Midbrain (tissue), 1 donor: ENCODE data around the gene MPP3.

Source experiments
- DNase-seq: peaks from one replicate; lab custom pipeline; 2025; lab: John Stamatoyannopoulos, UW

The MPP3 gene

GRCh38 chr17:43772877-43773648 is 59.9 kb downstream of the MPP3 start:
- DNase-seq = peak; percentile 25

GRCh38 chr17:43771463-43771862 is 61.5 kb downstream of the MPP3 start:
- no peak for DNase-seq

- DNase-seq = no peak
Observed at GRCh38 chr17:43770957-43771356, 62.0 kb downstream of the MPP3 start.

GRCh38 chr17:43769859-43770258 is 63.1 kb downstream of the MPP3 start:
- no peak for DNase-seq

GRCh38 chr17:43769426-43769825 is 63.5 kb downstream of the MPP3 start:
- no peak for DNase-seq

GRCh38 chr17:43768943-43769342 is 64.0 kb downstream of the MPP3 start:
- DNase-seq = no peak

- no peak for DNase-seq
Observed at GRCh38 chr17:43768382-43768781, 64.6 kb downstream of the MPP3 start.

- no peak for DNase-seq
Observed at GRCh38 chr17:43767713-43768059, 65.3 kb downstream of the MPP3 start.

GRCh38 chr17:43767053-43767712 is 65.8 kb downstream of the MPP3 start:
- no peak for DNase-seq

GRCh38 chr17:43766413-43767052 is 66.4 kb downstream of the MPP3 start:
- DNase-seq = peak; percentile 46

- peak; percentile 88 for DNase-seq
Observed at GRCh38 chr17:43760254-43760852, 72.6 kb downstream of the MPP3 start.

GRCh38 chr17:43759836-43760235 is 73.1 kb downstream of the MPP3 start:
- DNase-seq = no peak

GRCh38 chr17:43758497-43759174 is 74.3 kb downstream of the MPP3 start, which contains the start of gene SOST:
SOST (minus strand) TSS chr17:43758791; CDS start chr17:43758741, 50 bp downstream.
- DNase-seq = no peak

- no peak for DNase-seq
Observed at GRCh38 chr17:43758086-43758485, 74.9 kb downstream of the MPP3 start.

- DNase-seq = no peak
Observed at GRCh38 chr17:43757171-43757660, 75.7 kb downstream of the MPP3 start.

GRCh38 chr17:43756201-43756600 is 76.7 kb downstream of the MPP3 start:
- DNase-seq = no peak

- DNase-seq = no peak
Observed at GRCh38 chr17:43755389-43755875, 77.5 kb downstream of the MPP3 start.

- DNase-seq = no peak
Observed at GRCh38 chr17:43754947-43755346, 78.0 kb downstream of the MPP3 start.

GRCh38 chr17:43753493-43754129 is 79.3 kb downstream of the MPP3 start:
- DNase-seq = no peak
